Left ventricle myocardium inferior (tissue), 1 donor: ENCODE results near the gene CSH1. TPM values are rescaled to one million over a fixed set of nuclear protein-coding genes. Genes with fewer than 3 reads are reported as not detected.
A peak's percentile ranks its signal among the peaks of the same experiment; 100 is the strongest.

ENCODE experiments used
- DNase-seq: peaks from one replicate; pipeline ENCODE4 v3.0.0-alpha.2; 2020
- H3K27ac ChIP-seq: fragments of 200-600 bp; replicated peaks from 2 replicates; pipeline ENCODE4 v1.8.0; 2021
- H3K27me3 ChIP-seq: fragments of 200-600 bp; 2 replicates; pipeline ENCODE4 v1.8.0; 2021; ENCODE audit warnings: low read depth
- H3K36me3 ChIP-seq: fragments of 200-600 bp; 2 replicates; pipeline ENCODE4 v1.8.0; 2021
- H3K4me1 ChIP-seq: fragments of 200-600 bp; 2 replicates; pipeline ENCODE4 v1.8.0; 2021
- H3K4me3 ChIP-seq: fragments of 200-600 bp; 2 replicates; pipeline ENCODE4 v1.8.0; 2021; ENCODE audit warnings: mild to moderate bottlenecking, moderate library complexity
- H3K9me3 ChIP-seq: fragments of 200-600 bp; replicated peaks from 2 replicates; pipeline ENCODE4 v1.8.0; 2021
- CTCF ChIP-seq: fragments of 200-600 bp; IDR thresholded peaks from 2 replicates; pipeline ENCODE4 v1.8.0; 2021; ENCODE audit warnings: antibody characterized with exemption, mild to moderate bottlenecking, borderline replicate concordance
- intact Hi-C: fragments of 100-400 bp; cut with micrococcal nuclease; formaldehyde crosslinking; loops from one replicate; pipeline ENCODE4 v1.11.0; 2022
- total RNA-seq: library from RNA; stranded (reverse); fragmentation: NEBNext Ultra II Directional; extraction: Animal tissue kit (Norgen Biotek cat#: 25700); gene quantifications from one replicate; pipeline ENCODE4 v1.2.1, GENCODE V29; 2021
- donor health status: DM: no; HTN: yes; CAD: no; lungs with severe emphysema.

CSH1 gene
- total RNA-seq, 1 donor from 2014 or later = not detected

DNA sequence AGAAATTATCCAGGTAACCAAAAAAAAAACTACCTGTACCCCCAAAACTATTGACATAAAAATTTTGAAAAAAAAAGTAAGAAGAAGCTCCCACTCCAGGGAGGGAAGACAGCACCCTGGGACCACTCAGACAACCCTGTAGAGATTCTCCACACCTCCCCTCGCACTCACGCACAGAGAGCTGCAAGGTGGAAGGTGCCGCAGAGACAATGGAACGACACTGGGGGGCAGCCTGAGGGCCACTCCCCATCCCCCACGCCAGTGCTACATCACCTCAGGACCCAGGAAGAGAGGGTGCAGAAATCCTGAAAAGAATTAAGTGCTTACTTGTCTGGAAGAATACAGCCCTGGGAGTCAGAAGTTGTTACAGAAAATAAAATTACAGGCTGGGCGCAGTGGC, 40.9 kb upstream of the CSH1 start:
- no peak for TF ChIP-seq CTCF
- intact Hi-C loops = no loop called here
- Histone ChIP-seq H3K4me1 (peaks cover 5% of the 10 kb centered on the region), H3K27ac (no peak overlapping the region), H3K4me3 (no peak overlapping the region), H3K36me3 (no peaks in the 10 kb centered on the region), H3K9me3 (no peaks in the 10 kb centered on the region), H3K27me3 (peaks cover 4% of the 10 kb centered on the region)
- DNase-seq = no peak

GRCh38 chr17:63934183-63935112, 38.1 kb upstream of the CSH1 start:
- H3K27me3 ChIP-seq = peaks cover 4% of the 10 kb centered on the region
- H3K27ac ChIP-seq = no peak overlapping the region
- no peaks in the 10 kb centered on the region for H3K36me3 ChIP-seq
- no peak overlapping the region for H3K4me3 ChIP-seq
- H3K9me3 ChIP-seq = no peaks in the 10 kb centered on the region
- H3K4me1 ChIP-seq = peaks cover 28% of the 10 kb centered on the region
- DNase-seq = no peak
- TF ChIP-seq CTCF = no peak
- intact Hi-C loops = no loop called here

DNA sequence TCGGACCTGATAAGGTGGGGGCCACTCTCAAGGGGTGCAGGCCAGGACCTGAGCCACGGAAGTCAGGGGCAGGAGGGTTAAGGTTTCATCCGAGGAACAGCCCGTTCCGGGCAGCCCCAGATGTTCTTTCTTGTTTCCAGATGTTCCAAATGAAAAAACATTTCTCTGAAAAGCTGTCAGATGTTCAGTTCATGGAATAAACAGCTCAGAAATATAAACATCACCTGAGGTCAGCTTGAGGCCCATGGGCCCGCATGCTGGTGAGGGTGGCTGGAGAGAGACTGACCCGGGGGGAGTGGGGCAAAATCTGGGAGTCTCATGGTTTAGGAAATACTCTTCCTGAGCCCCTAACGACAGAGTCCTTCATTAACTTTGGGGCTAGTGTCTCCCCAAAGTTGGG, 37.2 kb upstream of the CSH1 start:
- DNase-seq = no peak
- intact Hi-C loops = no loop called here

GRCh38 chr17:63932721-63933120, 36.3 kb upstream of the CSH1 start:
- no peak for TF ChIP-seq CTCF
- H3K9me3 ChIP-seq = no peaks in the 10 kb centered on the region
- DNase-seq = no peak
- H3K4me1 ChIP-seq = peaks cover 28% of the 10 kb centered on the region
- H3K36me3 ChIP-seq = no peaks in the 10 kb centered on the region
- H3K4me3 ChIP-seq = no peak overlapping the region
- intact Hi-C loops = no loop called here
- peaks cover 4% of the 10 kb centered on the region for H3K27me3 ChIP-seq
- H3K27ac ChIP-seq = peak overlapping the region; percentile 82

More for the DNA sequence above, 37.2 kb upstream of the CSH1 start:
- peaks cover 28% of the 10 kb centered on the region for H3K4me1 ChIP-seq
- no peak overlapping the region for H3K4me3 ChIP-seq
- H3K27me3 ChIP-seq = peaks cover 4% of the 10 kb centered on the region
- H3K27ac ChIP-seq = no peak overlapping the region
- no peak for TF ChIP-seq CTCF
- no peaks in the 10 kb centered on the region for H3K9me3 ChIP-seq
- H3K36me3 ChIP-seq = no peaks in the 10 kb centered on the region

DNA sequence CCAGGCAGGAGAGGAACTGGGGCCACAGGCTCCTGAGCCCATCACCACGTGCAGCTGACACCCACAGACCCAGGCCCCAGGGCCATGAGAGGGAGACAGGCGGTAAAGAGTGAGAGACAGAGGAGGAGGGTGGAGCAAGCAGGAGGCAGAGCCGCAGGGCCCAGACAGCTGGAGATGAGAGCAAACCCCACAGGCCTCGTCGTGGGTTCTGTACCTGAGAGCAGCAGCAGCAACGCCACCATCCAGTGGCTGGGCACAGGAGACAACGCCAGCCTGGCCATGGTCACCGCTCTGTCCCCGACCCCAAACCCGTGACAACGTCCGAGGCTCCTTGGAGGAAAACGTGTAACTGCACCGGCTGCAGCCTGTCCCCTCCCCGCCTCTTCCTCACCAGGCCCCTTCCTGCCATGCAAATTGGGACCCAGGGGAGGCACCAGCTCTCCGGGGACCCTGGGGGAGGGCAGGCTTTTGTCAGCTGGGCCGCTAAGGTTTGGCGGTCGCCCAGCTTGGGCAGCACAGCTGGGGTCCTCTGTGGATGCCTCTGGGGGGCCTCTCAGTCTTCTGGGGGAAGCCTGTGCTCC, 35.7 kb upstream of the CSH1 start, which contains the start of gene CD79B:
Gene CD79B, minus strand, starts transcription at position 351 of the 581 bp plus-strand sequence. Its CDS starts 70 bp downstream, at position 281.
- no peak for TF ChIP-seq CTCF

More for the DNA sequence above, 35.7 kb upstream of the CSH1 start, which contains the start of gene CD79B:
- Histone ChIP-seq H3K36me3 (no peaks in the 10 kb centered on the region), H3K9me3 (no peaks in the 10 kb centered on the region), H3K4me1 (peaks cover 28% of the 10 kb centered on the region), H3K27me3 (peaks cover 4% of the 10 kb centered on the region), H3K4me3 (peak within 1 kb of the TSS; percentile 55), H3K27ac (peak within 1 kb of the TSS; percentile 82)
- intact Hi-C loops = no loop called here
- no peak for DNase-seq
